Bronchial smooth muscle cell (primary cell): ENCODE data around the gene LMLN. TPM values are rescaled to one million over a fixed set of nuclear protein-coding genes. Genes with fewer than 3 reads are reported as not detected.

Experiments
- total RNA-seq: library from RNA; depleted of rRNA; stranded (reverse); fragments of >200 nt; gene quantifications from 2 replicates; pipeline ENCODE4 v1.2.1, GENCODE V29; 2014

The LMLN gene
- 8.8 and 9.5 TPM in 2 replicates for total RNA-seq

GRCh38 chr3:197959891-197960693, at the start of gene LMLN:
LMLN (plus strand) TSS chr3:197960217; CDS start chr3:197960246, 29 bp downstream.

GRCh38 chr3:197949778-197950676, 10.0 kb upstream of the LMLN start, which contains the start of gene RPL35A:
RPL35A (plus strand) TSS chr3:197950190; CDS start chr3:197950968, 778 bp downstream.

Other genes starting within 250 kb of the LMLN start
- 4.3 and 4.4 TPM in 2 replicates for gene RUBCN, start 223.3 kb upstream of the LMLN start, total RNA-seq
- gene FYTTD1, start 210.3 kb upstream of the LMLN start, total RNA-seq = 21.8 and 26.3 TPM in 2 replicates
- gene LRCH3, start 169.0 kb upstream of the LMLN start, total RNA-seq = 44.6 and 50.9 TPM in 2 replicates
- gene RPL35A, start 10.0 kb upstream of the LMLN start, total RNA-seq = 448 and 644 TPM in 2 replicates